ENCODE results near the gene TTLL11. TPM values are rescaled to one million over a fixed set of nuclear protein-coding genes. Genes with fewer than 3 reads are reported as not detected.

The TTLL11 gene
- total RNA-seq, 4 donors from 2014 or later, result 9.8 to 18.6 (median 15.6) TPM

- no peak for DNase-seq (ENCODE audit: low spot score in 2 of 2)
- Histone ChIP-seq H3K36me3 (no peaks in the 10 kb centered on the region), H3K4me1 (peaks cover 0 to 48% (median 15%) of the 10 kb centered on the region in 4 donors), H3K4me3 (peak overlapping the region in 1 of 4 donors; percentile 90), H3K27ac (no peak overlapping the region), H3K9me3 (no peaks in the 10 kb centered on the region), H3K27me3 (no peaks in the 10 kb centered on the region)
- TF ChIP-seq CTCF (IDR thresholded peaks at IDR 0.05) (no peak), EP300 (IDR thresholded peaks at IDR 0.05) (no peak)
- 82 to 85% methylated on average over 5 of the region's 5 CpGs for WGBS, 2 donors
Observed at GRCh38 chr9:122090981-122091380, 2.1 kb downstream of the TTLL11 start.

- Histone ChIP-seq H3K9me3 (no peaks in the 10 kb centered on the region), H3K27ac (no peak overlapping the region), H3K4me1 (peaks cover 0 to 47% (median 15%) of the 10 kb centered on the region in 4 donors), H3K36me3 (no peaks in the 10 kb centered on the region), H3K27me3 (no peaks in the 10 kb centered on the region), H3K4me3 (no peak overlapping the region)
- TF ChIP-seq POLR2A (IDR thresholded peaks at IDR 0.05) (no peak), CTCF (IDR thresholded peaks at IDR 0.05) (no peak), EP300 (IDR thresholded peaks at IDR 0.05) (no peak)
- no peak for DNase-seq (ENCODE audit: low spot score in 2 of 2)
- 88% methylated on average over 9 of the region's 9 CpGs for WGBS, 2 donors
Observed at GRCh38 chr9:122090287-122090883, 2.7 kb downstream of the TTLL11 start.

GRCh38 chr9:122088880-122089706, 4.0 kb downstream of the TTLL11 start:
- H3K4me1 ChIP-seq, result peaks cover 0 to 42% (median 15%) of the 10 kb centered on the region in 4 donors
- no peaks in the 10 kb centered on the region for H3K9me3 ChIP-seq
- no peak for TF ChIP-seq POLR2A (IDR thresholded peaks at IDR 0.05)
- TF ChIP-seq CTCF (IDR thresholded peaks at IDR 0.05), result no peak
- no peak for TF ChIP-seq EP300 (IDR thresholded peaks at IDR 0.05)
- DNase-seq (ENCODE audit: low spot score in 2 of 2), result no peak
- no peak overlapping the region for H3K27ac ChIP-seq
- H3K4me3 ChIP-seq, result no peak overlapping the region
- 59 to 83% methylated on average over 4 of the region's 4 CpGs for WGBS, 2 donors
- H3K27me3 ChIP-seq, result no peaks in the 10 kb centered on the region
- no peaks in the 10 kb centered on the region for H3K36me3 ChIP-seq

DNA sequence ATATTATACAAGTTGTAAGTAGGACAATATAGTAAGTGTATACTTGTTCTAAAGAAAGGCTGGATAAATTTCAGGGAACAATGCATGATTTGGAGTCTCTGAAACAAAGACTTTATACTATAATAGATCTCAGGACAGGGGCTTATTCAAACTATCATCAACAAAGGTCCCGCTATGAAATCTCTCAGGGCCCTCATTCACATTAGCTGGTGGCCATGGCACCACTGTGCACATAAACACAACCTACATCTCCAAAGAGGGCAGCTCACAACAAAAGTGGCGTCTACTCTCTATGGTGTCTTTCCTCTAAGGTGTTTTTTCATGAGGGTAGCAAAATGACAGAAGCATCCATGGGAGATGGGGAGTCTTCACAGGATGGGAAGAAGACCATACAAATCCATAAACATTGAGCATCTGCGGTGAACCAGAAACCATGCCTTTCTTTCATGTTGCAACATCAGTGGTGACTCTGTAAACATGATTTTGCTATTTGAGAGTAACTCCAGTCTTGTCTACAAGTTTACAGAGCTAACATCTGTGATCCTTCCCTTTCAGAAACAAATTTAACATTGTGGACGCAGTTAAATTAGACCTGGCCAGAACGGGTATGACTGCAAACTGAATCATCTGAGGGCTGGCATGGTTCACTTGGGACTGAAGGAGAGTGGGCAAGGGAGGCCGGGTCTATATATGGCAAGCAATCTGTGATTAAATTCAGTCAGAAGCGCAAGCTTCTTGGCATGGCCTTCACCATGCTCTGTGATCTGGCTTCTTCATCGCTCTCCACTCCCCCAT, 5.5 kb downstream of the TTLL11 start:
- H3K9me3 ChIP-seq, result no peaks in the 10 kb centered on the region
- no peak overlapping the region for H3K4me3 ChIP-seq
- DNase-seq (ENCODE audit: low spot score in 2 of 2), result no peak
- H3K27me3 ChIP-seq, result no peaks in the 10 kb centered on the region
- H3K4me1 ChIP-seq, result peaks cover 0 to 34% (median 15%) of the 10 kb centered on the region in 4 donors
- 72 to 79% methylated on average over 8 of the region's 8 CpGs for WGBS, 2 donors
- no peak for TF ChIP-seq EP300 (IDR thresholded peaks at IDR 0.05)
- no peak for TF ChIP-seq POLR2A (IDR thresholded peaks at IDR 0.05)
- TF ChIP-seq CTCF (IDR thresholded peaks at IDR 0.05), result no peak
- no peaks in the 10 kb centered on the region for H3K36me3 ChIP-seq
- no peak overlapping the region for H3K27ac ChIP-seq

Measured in tibial nerve (tissue), 4 donors.